BLaER1 (cell line): Measurements from ENCODE around the gene PATJ.

Experiments used
- H3K27ac ChIP-seq: shearing (Covaris generic); formaldehyde crosslinking; 2 replicates; pipeline ENCODE4 v1.8.1; 2022
- H3K27me3 ChIP-seq: shearing (Covaris generic); formaldehyde crosslinking; 2 replicates; pipeline ENCODE4 v1.8.1; 2022
- H3K36me3 ChIP-seq: shearing (Covaris generic); formaldehyde crosslinking; 2 replicates; pipeline ENCODE4 v1.8.1; 2022
- H3K4me1 ChIP-seq: shearing (Covaris generic); formaldehyde crosslinking; 2 replicates; pipeline ENCODE4 v1.8.1; 2022
- H3K4me2 ChIP-seq: shearing (Covaris generic); formaldehyde crosslinking; 2 replicates; pipeline ENCODE4 v1.8.1; 2022
- H3K4me3 ChIP-seq: shearing (Covaris generic); formaldehyde crosslinking; 2 replicates; pipeline ENCODE4 v1.8.1; 2022
- H3K9ac ChIP-seq: shearing (Covaris generic); formaldehyde crosslinking; 2 replicates; pipeline ENCODE4 v1.8.1; 2022
- H3K9me3 ChIP-seq: shearing (Covaris generic); formaldehyde crosslinking; 2 replicates; pipeline ENCODE4 v1.8.1; 2022
- H4K20me1 ChIP-seq: shearing (Covaris generic); formaldehyde crosslinking; 2 replicates; pipeline ENCODE4 v1.8.1; 2022
- Cebpa-rat ChIP-seq: shearing (Covaris generic); IDR thresholded peaks from 2 replicates; pipeline ENCODE4 v1.8.1; 2022

PATJ gene

DNA sequence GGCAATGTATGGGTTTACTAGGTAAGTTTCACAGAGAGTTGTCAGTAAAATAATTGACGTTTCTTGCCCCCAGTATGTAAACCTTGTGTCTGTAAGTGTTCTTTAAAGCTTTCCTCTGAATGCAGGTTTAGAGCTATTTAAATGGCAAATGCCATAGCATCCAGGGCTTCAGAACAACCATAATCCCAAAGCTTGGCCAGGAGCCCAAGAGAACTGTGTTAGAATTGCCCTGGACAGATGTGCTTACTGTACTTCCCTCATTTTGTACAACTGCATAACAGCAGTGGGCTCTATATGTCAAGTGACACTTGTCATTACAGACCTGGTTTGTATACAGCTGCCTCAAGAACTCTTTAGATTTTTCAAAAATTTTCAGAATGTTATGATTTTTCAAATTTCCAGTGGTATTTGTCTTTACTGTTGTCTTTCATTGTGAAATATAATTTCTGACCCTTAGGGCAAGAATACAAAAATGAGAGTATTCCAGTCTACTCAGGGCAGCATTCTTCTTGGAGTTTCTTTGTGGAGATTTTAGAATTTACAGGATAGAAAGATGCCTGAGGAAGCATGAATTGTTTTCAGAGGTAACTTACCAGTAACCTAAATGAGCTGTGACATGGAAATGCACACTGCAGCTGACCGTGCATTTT, 315.5 kb downstream of the PATJ start:
- no peak for TF ChIP-seq Cebpa-rat
- Histone ChIP-seq H4K20me1 (no peaks in the 10 kb centered on the region), H3K4me2 (no peak overlapping the region), H3K36me3 (no peaks in the 10 kb centered on the region), H3K9ac (no peak overlapping the region), H3K27me3 (no peaks in the 10 kb centered on the region), H3K9me3 (0 out of 2 replicates have a peak, but pooled peaks cover under 1% of the 10 kb centered on the region), H3K4me3 (no peak overlapping the region), H3K4me1 (no peaks in the 10 kb centered on the region), H3K27ac (no peak overlapping the region)

DNA sequence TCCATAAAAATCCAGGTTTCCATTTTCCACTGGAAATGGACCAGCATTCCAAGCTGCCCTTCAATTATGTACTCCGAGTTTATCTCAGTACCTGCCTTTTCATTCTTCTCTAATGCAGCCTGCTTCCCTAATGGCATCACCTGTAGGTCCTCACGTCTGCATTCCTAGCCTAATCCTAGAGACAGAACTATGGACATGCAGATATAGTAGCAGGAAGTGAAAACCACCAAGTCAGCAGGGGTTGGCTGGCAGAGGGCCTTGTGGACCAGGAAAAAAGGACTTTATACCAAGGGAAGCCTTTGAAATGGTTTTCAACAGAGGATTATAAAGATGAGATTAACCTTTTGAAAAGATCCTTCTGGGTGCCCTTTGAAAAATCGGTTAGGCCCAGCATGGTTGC, 316.7 kb downstream of the PATJ start:
- Histone ChIP-seq H3K9ac (no peak overlapping the region), H3K9me3 (peaks cover 8% of the 10 kb centered on the region), H3K27me3 (no peaks in the 10 kb centered on the region), H3K4me3 (no peak overlapping the region), H3K27ac (no peak overlapping the region), H3K4me2 (no peak overlapping the region), H3K36me3 (no peaks in the 10 kb centered on the region), H4K20me1 (no peaks in the 10 kb centered on the region), H3K4me1 (no peaks in the 10 kb centered on the region)
- no peak for TF ChIP-seq Cebpa-rat

- Histone ChIP-seq H3K27ac (no peak overlapping the region), H3K36me3 (0 out of 2 replicates have a peak, but pooled peaks cover 5% of the 10 kb centered on the region), H3K4me1 (peaks cover 12% of the 10 kb centered on the region), H3K4me3 (no peak overlapping the region), H4K20me1 (no peaks in the 10 kb centered on the region), H3K4me2 (no peak overlapping the region), H3K9me3 (peaks cover 19% of the 10 kb centered on the region), H3K9ac (no peak overlapping the region), H3K27me3 (no peaks in the 10 kb centered on the region)
- no peak for TF ChIP-seq Cebpa-rat
These were observed 319.8 kb downstream of the PATJ start for GRCh38 chr1:62062087-62062486.

DNA sequence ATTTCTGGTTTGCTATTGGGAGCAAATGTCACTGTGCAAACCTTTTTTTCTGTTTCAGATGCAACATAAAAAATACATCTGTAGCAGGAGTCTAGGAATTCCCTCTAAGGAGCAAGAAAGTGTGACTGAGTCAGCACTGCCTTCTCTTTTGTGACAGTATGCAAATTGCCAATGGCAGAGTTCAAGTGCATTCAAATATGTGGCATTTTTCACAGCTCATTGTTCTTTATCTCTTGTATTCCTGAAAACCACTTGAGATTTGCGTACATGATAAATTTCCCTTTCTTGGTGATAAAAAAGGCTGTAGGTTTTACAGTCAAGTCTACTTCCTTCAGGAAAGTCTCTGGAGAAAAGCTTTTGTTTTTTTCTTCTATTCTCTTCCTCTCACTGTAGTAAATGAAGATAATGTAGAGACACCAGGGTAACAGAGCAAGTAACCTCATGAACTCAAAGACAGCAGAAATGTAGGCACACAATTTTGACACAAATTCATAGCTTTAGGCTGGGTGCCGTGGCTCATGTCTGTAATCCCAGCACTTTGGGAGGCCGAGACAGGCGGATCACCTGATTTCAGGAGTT, 322.6 kb downstream of the PATJ start:
- Histone ChIP-seq H3K9me3 (peaks cover 26% of the 10 kb centered on the region), H3K27ac (no peak overlapping the region), H3K9ac (no peak overlapping the region), H4K20me1 (no peaks in the 10 kb centered on the region), H3K4me2 (peak overlapping the region; percentile 36; the same call in 1 of the 2 replicates), H3K27me3 (no peaks in the 10 kb centered on the region), H3K4me3 (no peak overlapping the region), H3K36me3 (0 out of 2 replicates have a peak, but pooled peaks cover 5% of the 10 kb centered on the region), H3K4me1 (peaks cover 12% of the 10 kb centered on the region)
- no peak for TF ChIP-seq Cebpa-rat

GRCh38 chr1:62066713-62067112, 324.4 kb downstream of the PATJ start:
- H3K27me3 ChIP-seq = no peaks in the 10 kb centered on the region
- H3K27ac ChIP-seq = no peak overlapping the region
- H3K4me1 ChIP-seq = peaks cover 12% of the 10 kb centered on the region
- H4K20me1 ChIP-seq = no peaks in the 10 kb centered on the region
- H3K36me3 ChIP-seq = 0 out of 2 replicates have a peak, but pooled peaks cover 5% of the 10 kb centered on the region
- no peak for TF ChIP-seq Cebpa-rat
- peaks cover 26% of the 10 kb centered on the region for H3K9me3 ChIP-seq
- H3K4me3 ChIP-seq = no peak overlapping the region
- H3K4me2 ChIP-seq = no peak overlapping the region
- H3K9ac ChIP-seq = no peak overlapping the region

GRCh38 chr1:62068416-62068843, 326.1 kb downstream of the PATJ start:
- Histone ChIP-seq H3K4me1 (peaks cover 12% of the 10 kb centered on the region), H3K9me3 (peaks cover 18% of the 10 kb centered on the region), H3K36me3 (0 out of 2 replicates have a peak, but pooled peaks cover 5% of the 10 kb centered on the region), H3K27ac (no peak overlapping the region), H3K4me3 (no peak overlapping the region), H4K20me1 (no peaks in the 10 kb centered on the region), H3K4me2 (no peak overlapping the region), H3K9ac (no peak overlapping the region), H3K27me3 (no peaks in the 10 kb centered on the region)
- TF ChIP-seq Cebpa-rat = no peak

DNA sequence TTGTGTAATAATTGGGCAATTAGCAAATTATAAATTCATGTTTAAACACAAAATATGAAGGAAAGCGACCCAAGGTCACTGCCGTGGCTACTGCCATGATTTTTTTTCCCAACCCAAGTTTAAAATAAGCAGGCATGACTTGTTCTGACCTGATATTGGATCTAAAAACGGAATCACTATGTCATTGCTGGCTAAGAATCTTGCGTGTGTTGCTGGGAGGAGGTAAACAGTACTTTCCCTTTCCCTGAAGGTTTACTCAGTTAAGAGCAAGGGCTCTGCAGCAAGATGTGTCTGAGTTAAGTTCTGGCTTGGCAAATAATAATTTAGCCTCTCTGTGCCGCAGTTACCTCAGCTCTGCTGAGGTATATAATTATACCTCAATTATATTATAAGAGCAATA, 326.7 kb downstream of the PATJ start:
- no peak overlapping the region for H3K27ac ChIP-seq

GRCh38 chr1:62070384-62071011, 328.2 kb downstream of the PATJ start:
- H3K4me1 ChIP-seq = peaks cover under 1% of the 10 kb centered on the region; the same call in 1 of the 2 replicates
- H3K9ac ChIP-seq = no peak overlapping the region
- no peak overlapping the region for H3K27ac ChIP-seq
- H3K9me3 ChIP-seq = peaks cover 17% of the 10 kb centered on the region
- H3K36me3 ChIP-seq = 0 out of 2 replicates have a peak, but pooled peaks cover 5% of the 10 kb centered on the region
- no peaks in the 10 kb centered on the region for H3K27me3 ChIP-seq
- no peak for TF ChIP-seq Cebpa-rat
- no peaks in the 10 kb centered on the region for H4K20me1 ChIP-seq
- H3K4me2 ChIP-seq = no peak overlapping the region
- no peak overlapping the region for H3K4me3 ChIP-seq

More for the DNA sequence above, 326.7 kb downstream of the PATJ start:
- H3K4me3 ChIP-seq = no peak overlapping the region
- no peak overlapping the region for H3K4me2 ChIP-seq
- peaks cover 12% of the 10 kb centered on the region for H3K4me1 ChIP-seq
- H3K9ac ChIP-seq = no peak overlapping the region
- H4K20me1 ChIP-seq = no peaks in the 10 kb centered on the region
- TF ChIP-seq Cebpa-rat = no peak
- H3K36me3 ChIP-seq = 0 out of 2 replicates have a peak, but pooled peaks cover 5% of the 10 kb centered on the region
- peaks cover 17% of the 10 kb centered on the region for H3K9me3 ChIP-seq
- H3K27me3 ChIP-seq = no peaks in the 10 kb centered on the region

DNA sequence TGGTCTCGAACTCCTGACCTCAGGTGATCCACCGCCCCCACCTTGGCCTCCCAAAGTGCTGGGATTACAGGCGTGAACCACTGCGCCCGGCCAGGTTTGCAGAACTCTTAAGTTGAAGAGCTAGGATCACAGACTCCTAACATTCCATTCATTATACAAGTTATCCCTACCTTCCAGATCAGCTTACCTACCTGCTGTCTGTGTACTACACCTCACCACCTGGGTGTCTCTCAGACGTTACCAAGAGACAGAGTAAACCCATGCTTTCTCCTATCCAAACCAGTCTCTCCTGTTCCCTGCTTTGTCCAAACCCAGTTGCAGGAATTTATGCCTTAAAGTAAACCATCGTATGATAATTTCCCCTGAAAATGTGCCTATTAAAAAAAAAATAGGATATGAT, 329.4 kb downstream of the PATJ start:
- Histone ChIP-seq H3K36me3 (no peaks in the 10 kb centered on the region), H3K27ac (no peak overlapping the region)

GRCh38 chr1:62076286-62076685, 334.0 kb downstream of the PATJ start:
- Histone ChIP-seq H3K4me1 (no peaks in the 10 kb centered on the region), H3K27ac (no peak overlapping the region), H4K20me1 (no peaks in the 10 kb centered on the region), H3K27me3 (no peaks in the 10 kb centered on the region), H3K36me3 (no peaks in the 10 kb centered on the region), H3K9ac (no peak overlapping the region), H3K9me3 (no peaks in the 10 kb centered on the region), H3K4me3 (no peak overlapping the region), H3K4me2 (no peak overlapping the region)
- no peak for TF ChIP-seq Cebpa-rat

More for the DNA sequence above, 329.4 kb downstream of the PATJ start:
- H3K4me3 ChIP-seq = no peak overlapping the region
- H3K9ac ChIP-seq = no peak overlapping the region
- TF ChIP-seq Cebpa-rat = no peak
- no peaks in the 10 kb centered on the region for H3K4me1 ChIP-seq
- H3K4me2 ChIP-seq = no peak overlapping the region
- H4K20me1 ChIP-seq = no peaks in the 10 kb centered on the region
- peaks cover 9% of the 10 kb centered on the region for H3K9me3 ChIP-seq
- no peaks in the 10 kb centered on the region for H3K27me3 ChIP-seq
